Effector memory CD4-positive, alpha-beta T cell (primary cell): Measurements from ENCODE around the gene NPB.

Experiments
- DNase-seq, 3 donors: peaks; one replicate each; pipeline ENCODE4 v3.0.0-alpha.2; 2020
- H3K27ac ChIP-seq: 2 replicates; pipeline ENCODE4 v1.7.0; 2013; ENCODE audit warnings: mild to moderate bottlenecking, low read length, moderate library complexity; ENCODE audit not compliant: insufficient read depth, poor library complexity, severe bottlenecking
- H3K27me3 ChIP-seq: replicated peaks from 2 replicates; pipeline ENCODE4 v1.7.0; 2013; ENCODE audit warnings: mild to moderate bottlenecking, low read length; ENCODE audit not compliant: insufficient read depth, control insufficient read depth, poor library complexity, severe bottlenecking
- H3K36me3 ChIP-seq: 2 replicates; pipeline ENCODE4 v1.7.0; 2013; ENCODE audit warnings: mild to moderate bottlenecking, low read length, moderate library complexity; ENCODE audit not compliant: control insufficient read depth, insufficient read depth
- H3K4me1 ChIP-seq: 2 replicates; pipeline ENCODE4 v1.7.0; 2013; ENCODE audit warnings: low read length, mild to moderate bottlenecking; ENCODE audit not compliant: control insufficient read depth, insufficient read depth, poor library complexity, severe bottlenecking
- H3K4me3 ChIP-seq: 2 replicates; pipeline ENCODE4 v1.7.0; 2013; ENCODE audit warnings: low read length, low read depth, mild to moderate bottlenecking; ENCODE audit not compliant: insufficient read depth, poor library complexity, severe bottlenecking
- H3K9me3 ChIP-seq: 2 replicates; pipeline ENCODE4 v1.7.0; 2013; ENCODE audit warnings: mild to moderate bottlenecking, low read length, moderate library complexity; ENCODE audit not compliant: control insufficient read depth

NPB gene

DNA sequence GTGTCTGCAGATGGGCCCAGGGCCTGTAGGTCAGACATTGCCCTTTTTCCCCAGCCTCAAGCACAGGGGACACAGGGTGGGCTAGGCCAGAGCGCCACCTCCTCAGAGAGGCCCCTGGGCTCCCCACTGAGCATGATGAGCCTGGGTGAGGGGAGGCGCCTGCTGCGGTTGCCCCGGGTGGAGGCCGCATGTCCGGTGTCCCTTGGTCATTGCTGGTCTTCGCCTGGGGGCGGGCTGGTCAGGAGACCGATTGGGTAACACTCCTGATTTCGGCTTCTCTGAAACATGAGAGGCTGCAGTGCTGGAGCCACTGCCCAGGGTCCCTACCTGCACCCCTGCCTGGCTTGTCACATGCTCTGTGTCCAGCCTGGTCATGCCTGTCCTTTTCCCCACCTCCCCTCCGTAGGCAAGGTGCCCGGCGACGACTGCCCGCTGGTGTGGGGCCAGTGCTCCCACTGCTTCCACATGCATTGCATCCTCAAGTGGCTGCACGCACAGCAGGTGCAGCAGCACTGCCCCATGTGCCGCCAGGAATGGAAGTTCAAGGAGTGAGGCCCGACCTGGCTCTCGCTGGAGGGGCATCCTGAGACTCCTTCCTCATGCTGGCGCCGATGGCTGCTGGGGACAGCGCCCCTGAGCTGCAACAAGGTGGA lies 2.4 kb upstream of the NPB start:
- no peak for DNase-seq
- H3K9me3 ChIP-seq: no peaks in the 10 kb centered on the region
- peaks cover 10% of the 10 kb centered on the region for H3K4me1 ChIP-seq
- peaks cover 25% of the 10 kb centered on the region for H3K36me3 ChIP-seq
- H3K4me3 ChIP-seq: no peak overlapping the region
- H3K27me3 ChIP-seq: peaks cover 10% of the 10 kb centered on the region
- no peak overlapping the region for H3K27ac ChIP-seq

- H3K4me3 ChIP-seq: no peak overlapping the region
- peaks cover 29% of the 10 kb centered on the region for H3K36me3 ChIP-seq
Measured at GRCh38 chr17:81900181-81900820, 1.7 kb upstream of the NPB start.

DNA sequence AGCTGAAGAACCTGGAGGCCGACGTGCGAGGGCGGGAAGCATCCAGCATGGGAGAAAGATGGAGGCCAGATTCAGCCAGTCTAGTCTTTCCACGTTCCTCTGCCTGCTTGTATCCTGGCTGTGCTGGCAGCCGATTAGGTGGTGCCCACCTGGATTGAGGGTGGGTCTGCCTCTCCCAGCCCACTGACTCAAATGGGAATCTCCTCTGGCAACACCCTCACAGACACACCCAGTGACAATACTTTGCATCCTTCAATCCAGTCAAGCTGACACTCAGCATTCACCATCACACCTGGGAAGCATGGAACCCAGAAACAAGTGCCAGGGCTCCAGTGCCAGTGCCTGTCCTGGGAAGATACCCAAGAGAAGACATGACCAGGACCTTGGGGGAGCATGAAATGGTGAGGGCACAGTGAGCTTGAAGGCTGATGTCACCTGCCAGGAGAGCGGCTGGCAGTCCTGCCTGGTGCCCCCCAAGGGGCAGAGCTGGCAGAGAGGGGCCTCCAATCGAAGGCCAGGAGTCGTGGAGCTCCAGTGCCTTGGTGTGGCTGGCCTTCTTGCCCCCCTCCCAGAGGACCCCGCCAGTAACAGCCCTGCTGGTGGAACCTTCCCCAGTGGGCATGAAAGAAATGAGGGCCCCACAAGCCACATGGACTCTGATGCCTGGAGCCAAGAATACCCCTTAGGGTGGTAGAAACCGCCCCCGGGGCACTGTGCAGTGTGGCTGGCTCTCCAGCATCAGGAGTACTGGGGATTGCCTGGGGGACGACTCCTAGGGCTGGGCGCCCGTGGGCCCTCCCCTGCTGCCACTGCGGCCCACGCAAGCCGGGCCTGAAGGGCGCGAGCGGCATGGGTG lies 643 bp upstream of the NPB start:
- Histone ChIP-seq H3K27ac (no peak overlapping the region), H3K36me3 (peaks cover 31% of the 10 kb centered on the region), H3K27me3 (peaks cover 10% of the 10 kb centered on the region), H3K4me3 (no peak overlapping the region), H3K9me3 (no peaks in the 10 kb centered on the region), H3K4me1 (peaks cover 10% of the 10 kb centered on the region)
- DNase-seq: no peak

More at GRCh38 chr17:81900181-81900820, 1.7 kb upstream of the NPB start:
- peaks cover 10% of the 10 kb centered on the region for H3K4me1 ChIP-seq
- DNase-seq: no peak
- no peaks in the 10 kb centered on the region for H3K9me3 ChIP-seq
- H3K27me3 ChIP-seq: peaks cover 10% of the 10 kb centered on the region
- H3K27ac ChIP-seq: no peak overlapping the region

- Histone ChIP-seq H3K27me3 (peaks cover 10% of the 10 kb centered on the region), H3K36me3 (peaks cover 39% of the 10 kb centered on the region), H3K9me3 (no peaks in the 10 kb centered on the region), H3K27ac (no peak overlapping the region), H3K4me3 (no peak overlapping the region), H3K4me1 (peaks cover 10% of the 10 kb centered on the region)
- DNase-seq: no peak
Measured at GRCh38 chr17:81902653-81903414, 796 bp downstream of the NPB start.

DNA sequence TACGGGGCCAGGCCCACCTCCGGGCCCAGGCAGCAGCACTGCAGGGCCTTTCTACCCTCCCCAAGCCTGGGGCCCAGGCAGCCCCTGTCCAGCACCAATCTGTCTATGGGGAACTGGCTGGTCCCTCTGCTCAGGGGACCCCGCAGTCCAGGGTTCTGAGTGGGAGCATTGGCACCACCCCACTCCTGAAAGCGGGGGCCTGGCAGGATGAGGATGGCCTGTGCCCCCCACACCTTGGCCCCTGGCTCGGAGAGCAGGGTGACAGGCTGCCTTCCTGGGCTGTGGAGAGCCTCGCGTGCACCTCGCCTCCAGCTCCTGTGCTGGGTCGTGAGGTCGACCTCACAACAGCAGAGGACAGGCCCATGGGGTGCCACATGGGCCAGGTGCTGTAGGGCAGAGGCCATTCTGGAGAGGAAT lies 1.4 kb downstream of the NPB start:
- no peak for DNase-seq
- Histone ChIP-seq H3K4me3 (no peak overlapping the region), H3K27me3 (peaks cover 10% of the 10 kb centered on the region), H3K36me3 (peaks cover 33% of the 10 kb centered on the region), H3K9me3 (no peaks in the 10 kb centered on the region), H3K4me1 (peaks cover 10% of the 10 kb centered on the region), H3K27ac (no peak overlapping the region)

- peaks cover 10% of the 10 kb centered on the region for H3K4me1 ChIP-seq
- DNase-seq: no peak
- H3K27ac ChIP-seq: no peak overlapping the region
- peaks cover 10% of the 10 kb centered on the region for H3K27me3 ChIP-seq
- H3K4me3 ChIP-seq: no peak overlapping the region
- H3K36me3 ChIP-seq: peaks cover 33% of the 10 kb centered on the region
- H3K9me3 ChIP-seq: no peaks in the 10 kb centered on the region
Measured at GRCh38 chr17:81903896-81904599, 2.0 kb downstream of the NPB start.

- peaks cover 14% of the 10 kb centered on the region for H3K4me1 ChIP-seq
- peaks cover 28% of the 10 kb centered on the region for H3K36me3 ChIP-seq
Measured at GRCh38 chr17:81904600-81905423, 2.8 kb downstream of the NPB start.

DNA sequence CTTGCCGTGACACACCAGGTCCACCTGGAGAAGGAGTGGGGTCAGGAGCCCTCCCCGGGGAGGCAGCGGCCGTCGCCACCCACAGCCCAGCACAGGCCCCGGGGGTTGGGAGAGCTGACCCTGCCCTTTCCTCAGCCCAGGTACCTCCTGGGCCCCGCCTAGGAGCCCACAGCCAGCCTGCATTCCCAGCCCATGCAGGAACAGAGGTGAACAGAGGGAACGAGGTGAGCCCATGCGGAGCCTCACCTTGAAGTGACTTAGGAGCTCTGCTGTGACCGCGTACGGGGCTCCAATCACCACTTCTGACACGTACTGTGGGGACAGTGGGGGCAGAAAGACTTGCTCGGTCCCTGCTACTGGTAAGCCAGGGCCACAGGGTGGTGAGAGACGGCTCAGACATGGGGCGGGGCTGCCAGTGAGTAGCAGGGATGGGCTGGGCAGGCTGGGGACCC lies 3.4 kb downstream of the NPB start:
- Histone ChIP-seq H3K4me3 (no peak overlapping the region), H3K4me1 (peaks cover 18% of the 10 kb centered on the region), H3K27me3 (peaks cover 10% of the 10 kb centered on the region), H3K27ac (no peak overlapping the region), H3K9me3 (no peaks in the 10 kb centered on the region), H3K36me3 (peaks cover 22% of the 10 kb centered on the region)
- DNase-seq: no peak

More at GRCh38 chr17:81904600-81905423, 2.8 kb downstream of the NPB start:
- Histone ChIP-seq H3K27ac (no peak overlapping the region), H3K4me3 (no peak overlapping the region), H3K9me3 (no peaks in the 10 kb centered on the region), H3K27me3 (peaks cover 10% of the 10 kb centered on the region)
- DNase-seq: no peak
